ENCODE results near the gene TREH.
A peak's percentile ranks its signal among the peaks of the same experiment; 100 is the strongest.

The TREH gene

GRCh38 chr11:118610225-118610772 lies 69.2 kb downstream of the TREH start:
- no peak for ATAC-seq
- H3K4me3 Mint-ChIP-seq: peak overlapping the region; percentile 77
- peaks cover 7% of the 10 kb centered on the region for H3K36me3 Mint-ChIP-seq
- H3K9me3 Mint-ChIP-seq: no peaks in the 10 kb centered on the region
- H3K4me1 Mint-ChIP-seq: peaks cover 33% of the 10 kb centered on the region
- DNase-seq (ENCODE audit: low spot score in 2 of 2): peak; percentile 13 to 66
- peak overlapping the region; percentile 43 for H3K27ac Mint-ChIP-seq

GRCh38 chr11:118609380-118610224 lies 69.8 kb downstream of the TREH start:
- H3K27ac Mint-ChIP-seq: peak overlapping the region; percentile 43
- H3K9me3 Mint-ChIP-seq: no peaks in the 10 kb centered on the region
- H3K4me3 Mint-ChIP-seq: peak overlapping the region; percentile 77
- H3K4me1 Mint-ChIP-seq: peaks cover 33% of the 10 kb centered on the region
- H3K36me3 Mint-ChIP-seq: peaks cover 7% of the 10 kb centered on the region
- ATAC-seq (peak; percentile 18), DNase-seq (ENCODE audit: low spot score in 2 of 2) (peak; percentile 19 to 61)

- ATAC-seq (peak; percentile 70), DNase-seq (ENCODE audit: low spot score in 2 of 2) (peak; percentile 44 to 80)
- peak overlapping the region; percentile 43 for H3K27ac Mint-ChIP-seq
- H3K4me3 Mint-ChIP-seq: peak overlapping the region; percentile 77
- H3K4me1 Mint-ChIP-seq: peaks cover 33% of the 10 kb centered on the region
- H3K36me3 Mint-ChIP-seq: peaks cover 7% of the 10 kb centered on the region
- no peaks in the 10 kb centered on the region for H3K9me3 Mint-ChIP-seq
Measured at GRCh38 chr11:118608360-118609227, 70.9 kb downstream of the TREH start.

GRCh38 chr11:118607401-118608359 lies 71.8 kb downstream of the TREH start, which contains the start of gene PHLDB1:
Gene PHLDB1, plus strand, starts transcription at chr11:118607615. Its CDS starts 6,222 bp downstream, at chr11:118613837.
- peak; percentile 20 to 69 for DNase-seq (ENCODE audit: low spot score in 2 of 2)
- H3K4me1 Mint-ChIP-seq: peaks cover 33% of the 10 kb centered on the region
- H3K27ac Mint-ChIP-seq: peak within 1 kb of the TSS; percentile 43
- ATAC-seq: peak; percentile 29
- H3K36me3 Mint-ChIP-seq: peaks cover 14% of the 10 kb centered on the region
- H3K9me3 Mint-ChIP-seq: no peaks in the 10 kb centered on the region
- H3K4me3 Mint-ChIP-seq: peak within 1 kb of the TSS; percentile 77
